SK-MEL-5 (cell line): ENCODE measurements around the gene PDCD10. TPM values are rescaled to one million over a fixed set of nuclear protein-coding genes. Genes with fewer than 3 reads are reported as not detected.

Experiments
- DNase-seq: peaks from one replicate; pipeline ENCODE4 v3.0.0-alpha.2; 2016; ENCODE audit warnings: low read depth, low spot score
- in situ Hi-C: cut with HindIII; loops from 2 replicates; pipeline ENCODE4 v1.10.0; 2016; ENCODE audit warnings: low sequenced_read_pairs, high pct_unique_total_duplicates, low pct_unique_long_range_greater_than_20kb
- total RNA-seq: library from RNA; depleted of rRNA; stranded (reverse); fragments of >200 nt; shearing (Covaris generic); gene quantifications from 2 replicates; pipeline ENCODE4 v1.2.3, GENCODE V29; 2014

The PDCD10 gene
- total RNA-seq, 1 experiment from 2014 or later = 135 TPM

DNA sequence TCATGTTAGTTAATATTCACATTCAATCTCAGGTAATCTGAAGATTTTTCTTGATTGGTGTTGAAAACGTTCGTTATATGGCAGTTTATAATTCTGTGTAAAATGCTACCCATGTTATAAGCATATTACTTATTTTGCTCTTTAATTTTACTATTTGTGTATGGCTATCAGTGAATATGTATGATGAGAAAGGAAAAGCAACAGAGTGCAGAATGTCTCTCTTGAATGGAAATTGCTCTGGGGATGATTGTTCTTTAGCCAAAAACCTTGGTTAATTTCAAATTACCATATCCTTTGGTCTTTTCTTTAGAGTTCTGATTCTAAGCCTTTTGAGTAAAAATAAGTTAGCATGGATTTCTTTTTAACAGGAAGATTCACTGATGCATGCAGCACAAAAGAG lies 3.3 kb upstream of the PDCD10 start:
- in situ Hi-C loops = no loop called here
- no peak for DNase-seq

DNA sequence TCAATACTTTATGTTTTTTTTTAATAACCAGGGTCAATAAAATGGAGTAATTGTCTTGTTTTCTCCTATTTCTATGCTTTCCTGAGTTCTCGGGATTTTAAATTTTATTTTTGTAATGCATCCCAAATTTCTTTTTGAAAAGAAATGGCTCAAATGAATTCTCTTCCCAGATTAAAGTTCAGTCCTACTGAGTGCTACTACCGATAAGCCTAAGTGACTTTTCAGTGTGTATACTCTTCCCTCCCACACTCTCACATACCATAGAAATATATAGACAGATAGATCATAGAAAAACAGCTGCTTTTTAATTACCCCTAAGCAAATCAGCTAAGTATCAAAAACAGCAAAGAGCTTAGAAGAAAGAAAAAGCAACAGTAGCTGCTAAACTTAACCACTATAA lies 2.3 kb upstream of the PDCD10 start:
- no peak for DNase-seq
- in situ Hi-C loops = no loop called here

DNA sequence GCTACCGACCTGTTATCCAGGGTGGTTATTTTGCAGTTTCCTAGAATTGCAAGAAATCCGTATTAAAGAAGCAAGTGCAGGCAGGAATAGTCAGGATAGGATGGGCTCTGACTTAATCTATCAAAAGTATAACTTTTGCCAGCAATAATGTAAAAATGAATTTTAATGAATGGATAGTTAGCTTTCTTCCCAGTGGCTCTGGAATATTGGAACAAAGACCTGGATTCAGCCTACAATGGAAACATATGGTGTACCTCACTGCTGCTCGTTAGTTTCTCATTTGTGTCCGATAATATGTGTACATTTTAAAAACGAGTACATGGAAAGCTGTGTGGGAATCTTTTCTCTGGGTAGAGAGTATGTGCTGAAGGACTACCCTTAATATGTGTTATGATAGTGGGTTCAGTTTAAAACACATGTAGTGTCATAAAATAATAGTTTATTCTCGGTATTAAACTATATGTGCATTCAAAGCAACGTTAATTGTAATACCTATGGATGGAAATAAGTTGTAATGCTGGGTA lies 1.6 kb upstream of the PDCD10 start:
- in situ Hi-C loops = no loop called here
- DNase-seq = no peak

DNA sequence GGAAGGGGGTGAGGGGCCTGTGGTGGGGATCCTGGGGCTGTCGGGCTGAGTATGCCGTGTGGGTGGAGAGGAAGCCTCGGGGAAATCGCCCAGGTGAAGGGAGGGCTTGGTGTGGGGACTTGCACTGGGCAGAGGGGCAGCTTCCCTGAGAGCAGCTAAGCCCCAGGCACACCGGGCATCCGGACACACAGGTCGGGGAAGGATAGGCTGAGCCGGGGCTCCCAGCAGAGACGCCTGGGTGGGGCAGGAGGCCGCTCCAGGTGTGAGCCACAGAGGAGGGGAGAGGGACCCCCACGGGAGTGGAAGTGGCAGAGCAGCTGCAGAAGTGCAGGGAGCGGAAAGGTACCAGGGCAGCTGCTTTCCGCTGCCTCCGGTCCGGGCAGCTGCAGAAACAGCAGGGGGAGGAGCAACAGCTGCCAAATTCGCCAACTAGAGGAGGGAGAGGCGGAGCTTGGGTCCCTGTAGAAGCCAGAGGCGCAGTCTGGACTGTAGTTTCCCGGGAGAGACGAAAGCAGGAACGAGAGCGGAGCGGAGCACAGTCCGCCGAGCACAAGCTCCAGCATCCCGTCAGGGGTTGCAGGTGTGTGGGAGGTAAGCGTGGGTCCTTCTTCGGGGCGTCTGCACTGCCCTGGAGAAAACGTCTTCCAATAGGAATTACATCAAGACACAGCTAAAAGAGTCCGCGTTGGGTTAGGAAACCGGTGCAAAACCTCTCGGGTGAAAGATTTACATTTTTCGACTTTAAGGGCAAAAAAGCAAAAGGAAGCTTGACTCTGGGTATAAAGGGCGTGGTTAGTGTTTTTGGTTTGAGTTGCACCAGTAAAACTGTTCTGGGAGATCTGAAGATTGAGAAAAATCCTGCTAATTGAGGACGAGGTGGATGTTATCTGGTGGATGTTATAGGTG lies 794 bp upstream of the PDCD10 start, which contains the start of gene SERPINI1:
Gene SERPINI1 (plus strand): TSS at position 489 of the 906 bp plus-strand sequence. CDS start 53,408 bp downstream, outside the sequence.
- peak; percentile 92 for DNase-seq
- in situ Hi-C loops = no loop called here

DNA sequence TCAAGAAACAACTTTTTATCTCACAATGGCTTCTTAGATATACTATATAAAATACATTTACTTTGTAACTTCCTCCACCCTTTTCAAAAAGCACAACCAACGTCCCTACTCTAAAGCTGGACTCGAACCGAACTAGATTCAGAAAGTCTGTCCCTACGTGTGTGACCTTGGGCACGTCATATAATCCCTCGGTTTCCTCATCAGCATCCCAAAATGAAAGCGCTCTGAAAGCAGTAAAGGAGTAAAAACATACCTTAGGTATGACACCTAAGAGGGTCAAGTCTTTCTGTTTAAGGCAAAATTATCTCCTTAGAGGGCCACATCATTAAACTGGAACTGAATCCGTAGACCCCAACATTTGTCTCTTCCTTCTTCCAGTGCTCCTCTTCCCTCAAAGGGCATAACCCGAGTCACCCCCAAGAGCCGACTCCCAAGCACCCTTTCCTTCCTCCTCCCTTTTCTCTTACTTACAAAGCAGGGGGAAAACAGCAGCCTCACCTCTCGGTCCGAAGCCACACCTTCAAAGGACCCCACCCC lies 663 bp downstream of the PDCD10 start:
- DNase-seq = peak; percentile 35
- in situ Hi-C loops = no loop called here

DNA sequence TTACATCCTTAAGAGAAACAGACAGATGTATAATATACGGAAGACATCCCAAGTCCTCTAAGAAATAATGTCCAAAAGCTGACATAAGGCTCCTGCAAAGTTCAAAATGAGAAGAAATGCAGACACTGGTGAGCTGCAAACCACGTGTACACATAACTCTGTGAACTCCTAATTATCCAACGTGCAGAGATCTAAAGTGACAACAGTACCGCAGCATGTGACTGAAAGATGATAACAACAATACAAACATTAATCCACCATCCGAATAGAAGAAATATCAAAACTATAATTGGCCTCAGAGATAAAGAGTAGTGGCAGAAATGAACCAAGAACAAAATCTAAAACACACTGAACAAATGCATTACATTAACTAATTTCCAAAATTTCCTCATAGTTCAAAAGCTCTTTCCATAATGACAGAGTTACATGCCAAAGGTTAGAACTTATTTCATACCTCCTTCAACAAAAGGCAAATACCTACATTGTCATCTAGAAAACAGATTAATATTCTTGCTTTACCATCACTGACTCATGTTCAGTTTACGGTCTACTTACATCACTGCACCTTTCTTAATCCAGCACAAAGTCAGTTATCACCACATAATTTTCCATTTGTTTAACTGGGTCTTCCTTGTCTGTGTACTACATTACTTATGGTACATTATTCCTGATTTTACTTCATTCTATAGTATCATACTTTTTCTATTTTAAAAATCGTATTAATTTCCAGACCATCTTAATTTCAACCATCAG lies 2.2 kb downstream of the PDCD10 start:
- in situ Hi-C loops = no loop called here
- no peak for DNase-seq

DNA sequence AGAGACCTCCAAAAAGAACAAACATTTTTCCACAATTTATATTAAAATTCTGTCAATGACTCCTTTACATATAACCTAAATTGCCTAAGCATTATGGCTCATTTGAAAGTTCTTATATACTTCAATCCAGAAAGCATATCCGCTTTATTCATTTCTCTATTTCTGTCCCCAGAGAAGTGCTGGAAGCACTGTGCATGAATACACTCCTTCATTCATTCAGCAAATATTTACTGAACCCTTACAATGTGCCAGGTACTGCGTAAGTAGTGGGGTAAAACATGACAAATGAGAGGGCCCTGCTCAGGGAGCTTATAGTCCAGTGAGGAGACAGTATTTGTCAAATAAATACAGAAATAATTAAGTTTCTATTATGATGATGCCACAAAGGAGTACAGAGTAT lies 3.3 kb downstream of the PDCD10 start:
- in situ Hi-C loops = no loop called here
- DNase-seq = no peak

DNA sequence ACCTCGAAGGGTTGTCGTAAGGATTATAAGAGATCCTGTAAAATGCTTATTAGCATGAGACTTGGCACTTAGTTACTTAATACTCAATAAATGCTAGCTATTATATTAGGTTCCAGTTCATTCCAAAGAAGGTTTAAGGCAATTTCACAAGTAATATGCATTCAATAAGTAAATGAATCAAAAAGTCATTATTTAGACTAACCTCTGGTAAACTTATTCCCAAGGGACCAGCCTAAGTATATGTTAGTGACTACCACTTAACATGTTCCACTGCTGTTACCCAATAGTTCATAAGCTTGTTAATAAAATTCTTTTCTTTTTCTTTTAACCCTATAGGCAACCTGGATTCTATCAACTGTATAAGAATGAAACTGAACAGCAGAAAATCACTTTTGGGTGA lies 5.1 kb downstream of the PDCD10 start:
- DNase-seq = no peak
- in situ Hi-C loops = no loop called here

DNA sequence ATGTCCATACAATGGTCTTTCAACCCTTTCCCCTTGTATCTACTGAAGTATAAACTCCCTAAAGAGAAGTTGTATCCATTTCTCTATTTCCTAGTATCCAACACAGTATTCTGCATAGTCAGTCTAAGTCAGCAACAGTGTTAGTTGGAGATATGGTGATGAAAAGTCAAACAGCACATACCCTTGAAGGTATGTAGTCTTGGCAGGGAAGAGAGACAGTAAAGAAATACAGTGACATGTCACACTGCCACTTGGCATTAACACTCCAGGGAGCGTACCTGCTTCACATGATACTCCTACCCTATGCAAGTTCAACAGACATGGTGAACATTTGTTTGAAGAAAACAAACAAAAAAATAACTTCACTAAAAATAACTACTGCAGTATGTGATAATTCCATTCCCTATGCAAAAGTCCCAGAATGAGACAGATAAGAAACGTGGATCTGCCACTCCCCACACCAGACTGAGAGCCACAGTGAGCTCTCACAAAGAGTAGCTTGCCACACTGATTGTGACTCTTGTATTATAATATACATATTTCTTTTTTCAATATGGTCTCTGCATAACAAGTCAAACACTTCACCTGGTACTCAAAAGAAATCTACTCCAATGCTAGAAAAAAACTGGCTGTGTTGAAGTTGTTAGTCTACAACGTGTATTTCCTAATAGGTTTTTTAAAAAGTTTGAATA lies 5.9 kb downstream of the PDCD10 start:
- in situ Hi-C loops = no loop called here
- no peak for DNase-seq

DNA sequence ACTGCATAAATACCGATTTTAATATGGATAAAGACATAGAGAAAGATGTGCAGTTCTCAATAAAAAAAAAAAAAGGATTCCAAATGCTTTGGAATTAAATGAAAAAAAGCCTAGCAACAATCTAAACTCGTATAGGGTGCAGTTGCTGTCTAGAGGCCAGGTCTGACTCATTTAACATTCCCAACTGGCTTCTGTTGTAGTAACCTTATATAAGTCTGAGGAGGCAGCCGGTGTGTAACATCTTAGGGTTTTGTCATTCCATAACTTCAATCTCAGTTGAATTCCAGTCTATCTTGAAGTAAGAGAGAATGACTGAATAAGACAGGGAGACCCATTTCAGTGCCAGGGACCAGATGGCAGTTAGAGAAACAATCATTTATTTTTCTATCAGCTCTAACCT lies 6.5 kb downstream of the PDCD10 start:
- in situ Hi-C loops = no loop called here
- DNase-seq = no peak

DNA sequence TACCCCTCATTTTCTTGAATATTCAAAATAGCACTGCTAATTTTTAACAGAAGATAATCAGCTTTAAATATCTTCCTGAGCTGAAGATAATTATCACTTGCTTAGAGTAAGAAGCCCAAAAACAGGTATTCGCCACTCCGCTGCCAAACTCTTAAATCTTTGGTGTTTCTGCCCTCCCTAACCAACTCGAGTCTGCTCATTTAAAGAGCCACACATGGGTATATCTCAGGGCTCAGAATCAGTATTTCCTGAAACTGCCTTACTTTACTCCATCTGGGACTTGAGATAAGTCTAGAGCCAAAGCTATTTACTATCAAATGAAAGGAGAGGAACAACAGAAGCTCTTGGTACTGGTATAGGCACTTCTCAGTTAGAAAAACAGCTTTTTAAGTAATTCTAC lies 10.8 kb downstream of the PDCD10 start:
- DNase-seq = no peak
- in situ Hi-C loops = no loop called here

DNA sequence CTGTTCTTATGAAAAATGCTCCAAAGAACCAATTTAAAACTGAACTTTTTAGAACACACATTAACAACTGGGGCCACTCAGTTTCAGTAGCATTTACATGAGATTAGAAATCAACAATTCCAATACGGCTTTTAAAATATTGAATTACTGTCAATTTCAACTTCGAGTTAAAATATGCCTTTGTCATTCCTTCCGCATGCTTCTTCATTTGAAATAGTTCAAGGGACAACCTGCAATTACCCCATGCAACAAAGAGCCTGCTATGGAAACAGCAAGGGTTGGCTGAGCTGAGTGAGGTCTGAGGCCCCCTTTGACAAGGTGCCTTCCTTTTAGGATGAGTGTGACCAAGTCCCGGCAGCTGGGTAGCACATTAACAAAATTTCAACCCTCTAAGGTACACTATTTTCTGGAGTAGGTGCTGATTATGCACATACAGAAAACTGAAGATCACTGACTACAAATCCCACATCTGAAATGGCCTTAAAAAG lies 11.6 kb downstream of the PDCD10 start:
- in situ Hi-C loops = no loop called here
- DNase-seq = no peak

DNA sequence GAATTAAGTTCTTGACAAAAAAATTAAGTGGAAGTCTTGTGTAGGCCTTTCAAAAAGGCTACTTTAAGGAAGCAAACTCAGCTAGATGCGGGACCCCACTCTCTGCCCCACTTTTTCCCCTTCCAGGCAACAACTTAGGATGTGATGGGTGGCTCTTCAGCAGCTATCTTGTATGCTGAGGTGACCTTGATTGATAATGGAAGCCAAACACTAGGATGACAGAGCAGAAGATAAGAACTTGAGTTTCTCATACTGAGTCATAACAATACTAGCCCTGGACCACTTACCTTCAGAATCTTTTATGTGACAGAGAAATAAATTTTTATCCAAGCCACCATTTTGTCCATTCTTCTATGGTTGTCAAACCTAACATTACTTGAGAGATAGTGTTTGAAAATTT lies 16.1 kb downstream of the PDCD10 start:
- in situ Hi-C loops = no loop called here
- no peak for DNase-seq

DNA sequence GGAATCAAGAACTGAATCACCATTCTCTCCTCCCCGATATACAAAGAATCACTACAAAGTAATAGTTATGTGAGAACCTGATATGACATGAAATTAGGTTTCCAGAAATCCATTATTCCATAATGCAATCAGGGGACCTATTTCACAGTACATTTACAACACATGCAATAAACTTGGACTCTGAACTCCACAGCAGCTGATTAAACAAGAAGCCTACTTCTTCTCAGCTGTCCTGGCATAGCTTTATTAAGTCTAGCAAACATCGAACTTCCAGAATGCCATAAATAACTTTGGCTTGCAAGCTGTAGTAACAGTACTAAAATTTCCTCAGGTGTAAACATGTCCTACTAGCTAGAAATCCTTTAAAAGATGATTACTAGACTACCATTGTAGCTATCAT lies 17.8 kb downstream of the PDCD10 start:
- DNase-seq = no peak
- in situ Hi-C loops = no loop called here

DNA sequence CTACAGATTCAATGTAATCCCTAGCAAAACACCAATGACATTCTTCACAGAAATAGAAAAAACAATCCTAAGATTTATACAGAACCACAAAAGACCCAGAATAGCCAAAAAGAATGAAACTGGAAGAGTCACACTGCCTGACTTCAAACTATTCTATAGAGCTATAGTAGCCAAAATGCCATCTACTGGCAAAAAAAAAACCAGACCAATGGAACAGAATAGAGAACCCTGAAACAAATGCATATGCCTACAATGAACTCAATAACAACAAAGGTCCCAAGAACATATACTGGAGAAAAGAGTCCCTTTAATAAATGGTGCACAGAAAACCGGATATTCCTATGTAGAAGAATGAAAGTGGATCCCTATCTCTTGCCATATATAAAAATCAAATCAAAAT lies 19.8 kb downstream of the PDCD10 start:
- in situ Hi-C loops = no loop called here
- DNase-seq = peak; percentile 13

DNA sequence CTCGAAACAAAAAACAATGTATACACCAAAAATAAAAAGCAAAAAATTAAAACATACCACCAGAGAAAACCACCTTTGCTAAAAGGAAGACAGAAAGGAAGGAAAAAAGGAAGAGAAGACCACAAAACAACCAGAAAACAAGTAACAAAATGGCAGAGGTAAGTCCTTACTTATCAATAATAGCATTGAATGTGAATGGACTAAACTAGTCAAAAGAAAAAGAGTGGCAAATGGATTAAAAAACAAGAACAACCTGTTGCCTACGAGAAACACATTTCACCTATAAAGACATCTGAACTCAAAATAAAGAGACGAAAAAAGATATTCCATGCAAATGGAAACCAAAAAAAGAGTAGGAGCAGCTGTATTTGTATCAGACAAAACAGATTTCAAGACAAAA lies 22.2 kb downstream of the PDCD10 start:
- in situ Hi-C loops = no loop called here
- DNase-seq = no peak

DNA sequence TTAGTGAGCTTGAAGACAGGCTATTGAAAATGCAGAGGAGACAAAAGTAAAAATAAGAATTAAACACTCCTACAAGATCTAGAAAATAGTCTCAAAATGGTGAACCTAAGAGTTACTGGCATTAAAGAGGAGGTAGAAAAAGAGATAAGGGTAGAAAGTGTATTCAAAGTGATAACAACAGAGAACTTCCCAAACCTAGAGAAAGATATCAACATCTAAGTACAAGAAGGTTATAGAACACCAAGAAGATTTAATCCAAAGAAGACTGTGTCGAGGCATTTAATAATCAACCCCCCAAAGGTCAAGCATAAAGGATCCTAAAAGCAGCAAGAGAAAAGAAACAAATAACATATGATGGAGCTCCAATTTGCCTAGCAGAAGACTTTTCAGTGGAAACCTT lies 23.3 kb downstream of the PDCD10 start:
- in situ Hi-C loops = no loop called here
- DNase-seq = no peak

DNA sequence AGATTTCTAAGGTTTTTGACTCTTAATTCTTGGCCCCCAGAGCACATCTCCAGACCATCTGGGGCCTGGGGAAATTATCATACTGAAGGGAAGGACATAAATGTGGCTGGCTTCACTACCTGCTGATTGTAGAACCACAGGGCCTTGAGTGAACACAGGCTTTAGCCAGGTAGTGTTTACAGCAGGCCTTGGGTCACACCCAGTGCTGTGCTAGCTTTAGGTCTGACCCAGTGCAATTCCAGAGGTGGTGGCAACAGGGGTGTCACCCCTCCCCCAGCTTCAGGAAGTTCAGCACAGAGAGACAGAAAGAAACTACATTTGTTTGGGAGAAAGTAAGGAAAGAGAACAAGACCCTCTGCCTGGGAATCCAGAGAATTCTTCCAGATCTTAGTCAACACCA lies 24.1 kb downstream of the PDCD10 start:
- in situ Hi-C loops = no loop called here
- no peak for DNase-seq
